A673 (cell line): ENCODE results near the gene MCCD1. TPM values are rescaled to one million over a fixed set of nuclear protein-coding genes. Genes with fewer than 3 reads are reported as not detected.

Experiments
- BruUV-seq: library from RNA; stranded (reverse); fragments of 400-500 nt; replicated peaks from 2 replicates; lab custom pipeline; 2021; lab: Mats Ljungman, UMichigan
- CTCF ChIA-PET: fragments of 300-600 bp; sonication (Branson Sonifier 250); formaldehyde crosslinking; loops from one replicate; lab custom pipeline; 2022; ENCODE audit warnings: antibody characterized with exemption; lab: Charles Lee
- POLR2A ChIA-PET: fragments of 300-600 bp; sonication (Branson Sonifier 250); formaldehyde crosslinking; loops from one replicate; lab custom pipeline; 2022; ENCODE audit warnings: antibody characterized with exemption; ENCODE audit not compliant: low non-redundant PET; lab: Charles Lee
- DNase-seq: peaks from one replicate; pipeline ENCODE4 v3.0.0-alpha.2; 2015; ENCODE audit warnings: low spot score
- H3K27ac ChIP-seq: fragments of 200-600 bp; sonication (generic); 2 replicates; pipeline ENCODE4 v1.5.1; 2016; ENCODE audit warnings: mixed run types, low read depth, mild to moderate bottlenecking, mixed read lengths, antibody characterized with exemption, low read length; ENCODE audit not compliant: poor library complexity, severe bottlenecking
- H3K27me3 ChIP-seq: fragments of 200-600 bp; sonication (generic); replicated peaks from 2 replicates; pipeline ENCODE4 v1.6.1; 2017; ENCODE audit warnings: mixed run types, low read depth, mild to moderate bottlenecking, mixed read lengths, antibody characterized with exemption, low read length; ENCODE audit not compliant: insufficient read depth, poor library complexity
- H3K36me3 ChIP-seq: fragments of 200-600 bp; sonication (generic); 2 replicates; pipeline ENCODE4 v1.6.1; 2016; ENCODE audit warnings: mixed run types, mild to moderate bottlenecking, mixed read lengths, antibody characterized with exemption, low read length; ENCODE audit not compliant: insufficient read depth, poor library complexity, severe bottlenecking
- H3K4me1 ChIP-seq: fragments of 200-600 bp; sonication (generic); 2 replicates; pipeline ENCODE4 v1.6.1; 2017; ENCODE audit warnings: mixed run types, mild to moderate bottlenecking, mixed read lengths, antibody characterized with exemption, low read length; ENCODE audit not compliant: insufficient read depth, poor library complexity, severe bottlenecking
- H3K4me3 ChIP-seq: fragments of 200-600 bp; sonication (generic); 2 replicates; pipeline ENCODE4 v1.5.1; 2016; ENCODE audit warnings: low read depth, mixed run types, mild to moderate bottlenecking, mixed read lengths, low read length; ENCODE audit not compliant: poor library complexity, severe bottlenecking
- H3K9me3 ChIP-seq: fragments of 200-600 bp; sonication (generic); 2 replicates; pipeline ENCODE4 v1.6.1; 2016; ENCODE audit warnings: mixed run types, low read depth, mild to moderate bottlenecking, mixed read lengths, antibody characterized with exemption, low read length; ENCODE audit not compliant: poor library complexity, severe bottlenecking
- EZH2 ChIP-seq: fragments of 200-600 bp; sonication (generic); IDR thresholded peaks from 2 replicates; pipeline ENCODE4 v1.6.1; 2017; ENCODE audit warnings: borderline replicate concordance, low read depth, mild to moderate bottlenecking, mixed read lengths, antibody characterized with exemption, low read length; ENCODE audit not compliant: poor library complexity, severe bottlenecking
- intact Hi-C: fragments of 100-400 bp; cut with micrococcal nuclease; formaldehyde crosslinking; loops from one replicate; pipeline ENCODE4 v1.10.0; 2022; ENCODE audit not compliant: unreplicated experiment
- total RNA-seq: library from RNA; stranded (reverse); gene quantifications from 2 replicates; pipeline ENCODE4 v1.2.3, GENCODE V29; 2021
- TF ChIP-seq, protein P1 (sequence below): fragments of 300-800, 200-600 bp; sonication (generic); conservative IDR thresholded peaks from 2 replicates; pipeline ENCODE4 v1.5.1; 2017; ENCODE audit warnings: low read depth, mild to moderate bottlenecking, antibody characterized with exemption, low read length, moderate library complexity, mixed read lengths

Gene MCCD1
- total RNA-seq, 1 experiment from 2014 or later: not detected

DNA sequence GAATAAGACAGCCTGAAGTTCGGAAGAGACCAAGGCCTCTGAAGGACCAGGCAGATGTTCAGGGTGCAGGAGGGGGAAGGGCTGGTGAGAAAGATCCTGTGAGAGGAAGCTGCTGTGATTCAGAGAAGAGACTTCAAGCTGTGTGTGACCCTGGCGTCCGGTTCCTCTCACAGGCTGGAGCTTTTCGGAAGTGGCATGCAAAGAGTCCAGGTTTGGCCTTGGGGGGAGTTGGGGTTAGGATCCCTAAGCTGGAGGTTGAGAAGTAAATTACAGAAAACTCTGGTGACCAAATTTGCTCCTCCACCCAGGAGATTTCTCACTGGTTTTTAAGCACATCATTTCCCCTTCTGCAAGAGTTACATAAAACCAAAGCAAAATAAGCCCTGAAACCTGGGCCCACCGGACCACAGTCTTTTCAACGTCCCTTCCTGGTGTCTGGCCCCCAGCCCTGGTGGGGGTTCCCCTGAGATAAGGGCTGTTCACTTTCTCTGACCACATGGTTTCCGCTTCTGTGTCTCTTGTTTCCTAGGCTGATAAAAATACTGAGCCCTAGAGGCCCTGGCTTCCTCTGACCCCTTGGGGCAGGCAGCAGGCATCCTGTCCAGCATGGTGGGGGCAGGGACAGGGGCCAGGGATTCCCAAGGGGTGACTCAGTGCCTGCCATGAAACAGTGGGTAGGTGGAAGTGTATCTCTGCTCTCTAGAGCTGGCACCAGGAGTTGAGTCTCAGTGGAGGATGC, 31.4 kb downstream of the MCCD1 start:
- Histone ChIP-seq H3K27ac (no peak overlapping the region), H3K4me1 (no peaks in the 10 kb centered on the region), H3K27me3 (no peaks in the 10 kb centered on the region), H3K36me3 (peaks cover 8% of the 10 kb centered on the region), H3K9me3 (no peaks in the 10 kb centered on the region), H3K4me3 (no peak overlapping the region)
- no TSS peak for BruUV-seq
- no peak for DNase-seq
- ChIA-PET POLR2A (no interaction called here), CTCF (no interaction called here)
- intact Hi-C loops: no loop called here
- TF ChIP-seq, protein P1, sequence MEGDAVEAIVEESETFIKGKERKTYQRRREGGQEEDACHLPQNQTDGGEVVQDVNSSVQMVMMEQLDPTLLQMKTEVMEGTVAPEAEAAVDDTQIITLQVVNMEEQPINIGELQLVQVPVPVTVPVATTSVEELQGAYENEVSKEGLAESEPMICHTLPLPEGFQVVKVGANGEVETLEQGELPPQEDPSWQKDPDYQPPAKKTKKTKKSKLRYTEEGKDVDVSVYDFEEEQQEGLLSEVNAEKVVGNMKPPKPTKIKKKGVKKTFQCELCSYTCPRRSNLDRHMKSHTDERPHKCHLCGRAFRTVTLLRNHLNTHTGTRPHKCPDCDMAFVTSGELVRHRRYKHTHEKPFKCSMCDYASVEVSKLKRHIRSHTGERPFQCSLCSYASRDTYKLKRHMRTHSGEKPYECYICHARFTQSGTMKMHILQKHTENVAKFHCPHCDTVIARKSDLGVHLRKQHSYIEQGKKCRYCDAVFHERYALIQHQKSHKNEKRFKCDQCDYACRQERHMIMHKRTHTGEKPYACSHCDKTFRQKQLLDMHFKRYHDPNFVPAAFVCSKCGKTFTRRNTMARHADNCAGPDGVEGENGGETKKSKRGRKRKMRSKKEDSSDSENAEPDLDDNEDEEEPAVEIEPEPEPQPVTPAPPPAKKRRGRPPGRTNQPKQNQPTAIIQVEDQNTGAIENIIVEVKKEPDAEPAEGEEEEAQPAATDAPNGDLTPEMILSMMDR: no peak
- TF ChIP-seq EZH2: no peak

DNA sequence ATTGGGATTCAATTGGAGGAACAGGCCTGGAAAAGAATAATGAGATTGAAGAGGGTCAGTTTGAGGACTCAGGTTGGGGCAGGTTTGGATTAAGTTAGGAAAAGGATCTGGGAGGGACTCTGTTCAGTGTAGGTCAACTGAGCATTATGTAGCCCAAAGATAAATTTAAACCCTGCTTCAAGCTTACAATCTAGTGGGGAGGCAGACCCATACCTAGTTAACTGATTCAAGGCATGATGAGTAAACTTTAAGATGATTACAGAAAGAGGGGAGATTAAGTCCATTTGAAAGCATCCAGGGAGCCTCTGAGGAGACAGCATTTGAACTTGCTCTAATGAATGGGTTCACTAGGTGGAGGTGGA, 31.9 kb downstream of the MCCD1 start:
- no peak overlapping the region for H3K27ac ChIP-seq
- no peaks in the 10 kb centered on the region for H3K27me3 ChIP-seq
- no TSS peak for BruUV-seq
- H3K36me3 ChIP-seq: peaks cover 8% of the 10 kb centered on the region
- no peak overlapping the region for H3K4me3 ChIP-seq
- DNase-seq: no peak
- CTCF ChIA-PET: no interaction called here
- TF ChIP-seq, protein P1: no peak
- TF ChIP-seq EZH2: no peak
- H3K4me1 ChIP-seq: no peaks in the 10 kb centered on the region
- intact Hi-C loops: no loop called here
- POLR2A ChIA-PET: no interaction called here
- H3K9me3 ChIP-seq: no peaks in the 10 kb centered on the region

DNA sequence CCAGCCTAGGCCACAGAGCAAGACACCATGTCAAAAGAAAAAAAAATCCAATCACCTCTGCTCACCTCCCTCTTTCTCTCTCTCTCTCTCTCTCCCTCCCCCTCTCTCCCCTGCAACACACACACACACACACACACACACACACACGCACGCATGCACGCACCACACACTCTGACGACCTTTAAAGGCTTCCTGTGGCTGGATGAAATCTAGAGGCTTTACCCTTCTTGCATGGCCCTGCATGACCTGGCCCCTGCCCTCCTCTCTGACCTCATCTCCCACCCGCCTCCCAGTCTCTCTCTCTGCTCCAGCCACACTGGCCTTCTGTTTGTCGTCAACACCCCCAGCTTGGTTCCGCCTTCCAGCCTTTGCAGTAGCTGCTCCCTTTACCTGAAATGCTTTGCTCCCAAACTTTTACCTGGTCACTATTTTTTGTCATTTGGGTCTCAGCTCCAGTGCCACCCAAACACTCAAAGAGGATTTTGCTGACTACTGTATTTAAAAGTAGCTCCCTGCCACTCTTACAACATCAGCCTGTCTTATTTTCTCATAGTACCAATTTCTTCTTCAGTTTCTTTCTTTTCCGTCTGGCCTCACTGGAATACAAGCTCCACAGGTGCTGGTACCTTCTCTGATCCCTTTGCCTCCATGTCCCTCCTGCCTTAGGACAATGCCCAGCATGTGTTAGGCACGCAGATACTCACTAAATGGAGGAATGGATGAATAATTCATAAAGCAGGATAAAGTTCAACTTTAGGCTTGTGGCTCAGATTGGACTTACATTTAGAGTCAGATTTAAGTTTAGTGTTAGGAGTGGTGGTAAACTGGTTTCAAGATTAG, 39.0 kb downstream of the MCCD1 start:
- TF ChIP-seq, protein P1: no peak
- TF ChIP-seq EZH2: no peak
- H3K4me1 ChIP-seq: no peaks in the 10 kb centered on the region
- H3K4me3 ChIP-seq: no peak overlapping the region
- H3K36me3 ChIP-seq: no peaks in the 10 kb centered on the region
- DNase-seq: no peak
- intact Hi-C loops: no loop called here
- no peak overlapping the region for H3K27ac ChIP-seq
- ChIA-PET POLR2A (no interaction called here), CTCF (interaction anchor here (1.1 to 1.2 kb wide), 2 partner anchors 29 to 31 kb away, joined by 3 to 5 read pairs; no protein-coding TSS in a partner anchor)
- no peaks in the 10 kb centered on the region for H3K9me3 ChIP-seq
- BruUV-seq: no TSS peak
- no peaks in the 10 kb centered on the region for H3K27me3 ChIP-seq
